ENCODE data around the gene PWWP3B. TPM values are rescaled to one million over a fixed set of nuclear protein-coding genes. Genes with fewer than 3 reads are reported as not detected.

PWWP3B gene
- total and polyA plus RNA-seq, 11 donors, result 1.9 to 14.7 (median 9.5) TPM

- intact Hi-C loops (cut with DNase I), result no loop called here
- H3K4me1 ChIP-seq, result no peaks in the 10 kb centered on the region
- WGBS, 4 donors, result 47 to 76% (median 65%) methylated on average over 2 of the region's 2 CpGs
- no peak for DNase-seq
- H3K36me3 ChIP-seq, result no peaks in the 10 kb centered on the region
- TF ChIP-seq POLR2A (IDR thresholded peaks at IDR 0.05) (no peak), CTCF (IDR thresholded peaks at IDR 0.05) (no peak)
- H3K9me3 ChIP-seq, result no peaks in the 10 kb centered on the region
- H3K27me3 ChIP-seq, result no peaks in the 10 kb centered on the region
- no peak overlapping the region for H3K4me3 ChIP-seq
- ATAC-seq, result no peak
- no peak overlapping the region for H3K27ac ChIP-seq
Observed at GRCh38 chrX:106150701-106151100, 17.4 kb upstream of the PWWP3B start.

GRCh38 chrX:106159861-106160282 lies 8.2 kb upstream of the PWWP3B start:
- no peaks in the 10 kb centered on the region for H3K9me3 ChIP-seq
- intact Hi-C loops (cut with DNase I), result loop anchor here in 1 of 10 donors (10.0 kb wide), 1 partner anchor 235 kb away; no protein-coding TSS in a partner anchor
- DNase-seq (no peak), ATAC-seq (no peak)
- H3K36me3 ChIP-seq, result no peaks in the 10 kb centered on the region
- H3K27ac ChIP-seq, result no peak overlapping the region
- no peak for TF ChIP-seq CTCF (IDR thresholded peaks at IDR 0.05)
- TF ChIP-seq POLR2A (IDR thresholded peaks at IDR 0.05), result no peak
- no peaks in the 10 kb centered on the region for H3K27me3 ChIP-seq
- H3K4me1 ChIP-seq, result no peaks in the 10 kb centered on the region
- no peak overlapping the region for H3K4me3 ChIP-seq

- WGBS, 4 donors, result 9 to 15% (median 15%) methylated on average over 1 of the region's 1 CpG
- TF ChIP-seq CTCF (IDR thresholded peaks at IDR 0.05) (peak; percentile 15 to 56 (median 42)), POLR2A (IDR thresholded peaks at IDR 0.05) (no peak)
- Histone ChIP-seq H3K36me3 (no peaks in the 10 kb centered on the region), H3K27me3 (peaks cover 0 to 9% (median 0%) of the 10 kb centered on the region in 9 donors), H3K4me3 (no peak overlapping the region), H3K4me1 (no peaks in the 10 kb centered on the region), H3K27ac (no peak overlapping the region), H3K9me3 (no peaks in the 10 kb centered on the region)
- ATAC-seq (peak in 2 of 4 donors; percentile 36 to 41), DNase-seq (no peak)
- intact Hi-C loops (cut with DNase I), result loop anchor here in 3 of 10 donors (10.0 kb wide), 1 partner anchor 224 kb away; no protein-coding TSS in a partner anchor
Observed at GRCh38 chrX:106170318-106170717, 2.2 kb downstream of the PWWP3B start.

- Histone ChIP-seq H3K27me3 (peaks cover 0 to 9% (median 0%) of the 10 kb centered on the region in 9 donors), H3K4me1 (no peaks in the 10 kb centered on the region), H3K36me3 (no peaks in the 10 kb centered on the region), H3K4me3 (no peak overlapping the region), H3K27ac (no peak overlapping the region), H3K9me3 (no peaks in the 10 kb centered on the region)
- 60 to 89% (median 77%) methylated on average over 3 of the region's 3 CpGs for WGBS, 4 donors
- intact Hi-C loops (cut with DNase I), result loop anchor here in 3 of 10 donors (10.0 kb wide), 1 partner anchor 223 kb away; no protein-coding TSS in a partner anchor
- ATAC-seq (no peak), DNase-seq (no peak)
- no peak for TF ChIP-seq POLR2A (IDR thresholded peaks at IDR 0.05)
- no peak for TF ChIP-seq CTCF (IDR thresholded peaks at IDR 0.05)
Observed at GRCh38 chrX:106171293-106171820, 3.3 kb downstream of the PWWP3B start.

All from heart left ventricle (tissue), 16 donors.